Panc1 (cell line): ENCODE measurements around the gene KCNK5. TPM values are rescaled to one million over a fixed set of nuclear protein-coding genes. Genes with fewer than 3 reads are reported as not detected.

Experiments used
- ATAC-seq: fragments of 200-7000 bp; cut with Tn5 transposase; 2 replicates; pipeline ENCODE4 v1.9.1; 2020; ENCODE audit warnings: mild to moderate bottlenecking, moderate library complexity
- BruUV-seq: library from RNA; stranded (reverse); fragments of 400-500 nt; replicated peaks from 2 replicates; lab custom pipeline; 2021; lab: Mats Ljungman, UMichigan
- CTCF ChIA-PET: fragments of 300-600 bp; sonication (Branson Sonifier 250); formaldehyde crosslinking; loops from one replicate; lab custom pipeline; 2022; ENCODE audit warnings: antibody characterized with exemption; lab: Charles Lee
- POLR2A ChIA-PET: fragments of 300-600 bp; sonication (Branson Sonifier 250); formaldehyde crosslinking; loops from one replicate; lab custom pipeline; 2022; ENCODE audit warnings: antibody characterized with exemption; lab: Charles Lee
- DNase-seq: peaks from one replicate; pipeline ENCODE4 v3.0.0-alpha.2; 2010; ENCODE audit warnings: low read depth, low spot score
- H3K27ac ChIP-seq: 2 replicates; pipeline ENCODE4 v1.5.1; 2011; ENCODE audit warnings: mild to moderate bottlenecking, low read length, inconsistent platforms
- H3K27me3 ChIP-seq: fragments of 200-500 bp; sonication (Bioruptor generic); 2 replicates; pipeline ENCODE4 v1.6.0; 2014; ENCODE audit warnings: low read length, inconsistent platforms; ENCODE audit not compliant: control insufficient read depth, insufficient read depth
- H3K36me3 ChIP-seq: fragments of 200-500 bp; sonication (Bioruptor generic); 2 replicates; pipeline ENCODE4 v1.5.1; 2014; ENCODE audit warnings: inconsistent platforms, mild to moderate bottlenecking, low read length, moderate library complexity; ENCODE audit not compliant: control insufficient read depth, insufficient read depth
- H3K4me1 ChIP-seq: 2 replicates; pipeline ENCODE4 v1.5.1; 2011; ENCODE audit warnings: inconsistent platforms, mild to moderate bottlenecking, low read length, moderate library complexity; ENCODE audit not compliant: control insufficient read depth, insufficient read depth
- H3K4me3 ChIP-seq, 2 experiments: 2 replicates each; pipeline ENCODE4 v1.5.1; 2011 to 2012; ENCODE audit warnings: low read depth in 2 of 2, low read length in 2 of 2, mild to moderate bottlenecking in 2 of 2, inconsistent platforms in 1 of 2, moderate library complexity in 1 of 2
- H3K9me3 ChIP-seq: fragments of 200-500 bp; sonication (Bioruptor generic); 2 replicates; pipeline ENCODE4 v1.5.1; 2014; ENCODE audit warnings: low read depth, mild to moderate bottlenecking, inconsistent platforms, low read length, moderate library complexity; ENCODE audit not compliant: control insufficient read depth, insufficient read depth
- CTCF ChIP-seq: fragments of 450-650 bp; IDR thresholded peaks from 2 replicates; pipeline ENCODE4 v1.5.1; 2017; ENCODE audit warnings: mild to moderate bottlenecking
- POLR2AphosphoS5 ChIP-seq: IDR thresholded peaks from 2 replicates; pipeline ENCODE4 v1.6.1; 2012; ENCODE audit warnings: mild to moderate bottlenecking, low read depth, low read length, moderate library complexity
- REST ChIP-seq, 2 experiments: IDR thresholded peaks; 2 replicates each; pipeline ENCODE4 v1.6.1; 2011 to 2012; ENCODE audit warnings: low read depth in 2 of 2, control low read depth in 1 of 2, low read length in 1 of 2, mild to moderate bottlenecking in 1 of 2, moderate library complexity in 1 of 2; ENCODE audit not compliant: insufficient read depth in 1 of 2
- SIN3A ChIP-seq: IDR thresholded peaks from 2 replicates; pipeline ENCODE4 v1.6.1; 2012; ENCODE audit warnings: low read depth, mild to moderate bottlenecking, low read length, moderate library complexity, borderline replicate concordance; ENCODE audit not compliant: insufficient read depth
- TCF7L2 ChIP-seq: IDR thresholded peaks from 2 replicates; pipeline ENCODE4 v1.6.1; 2011; ENCODE audit warnings: mild to moderate bottlenecking, low read depth, low read length, inconsistent platforms
- in situ Hi-C: cut with HindIII; loops from 2 replicates; pipeline ENCODE4 v1.10.0; 2016; ENCODE audit warnings: low sequenced_read_pairs, low pct_unique_long_range_greater_than_20kb
- intact Hi-C: fragments of 100-400 bp; cut with micrococcal nuclease; formaldehyde crosslinking; loops from one replicate; pipeline ENCODE4 v1.10.0; 2022; ENCODE audit not compliant: unreplicated experiment
- total RNA-seq: library from RNA; stranded (reverse); gene quantifications from one replicate; pipeline ENCODE4 v1.2.1, GENCODE V29; 2021; ENCODE audit not compliant: unreplicated experiment

KCNK5 gene
- total RNA-seq, 1 experiment from 2014 or later = 0.77 TPM

- H3K4me1 ChIP-seq = peaks cover 3% of the 10 kb centered on the region; the same call in 1 of the 2 replicates
- intact Hi-C loops = no loop called here
- ChIA-PET POLR2A (no interaction called here), CTCF (no interaction called here)
- no peak overlapping the region for H3K4me3 ChIP-seq
- H3K27ac ChIP-seq = no peak overlapping the region
- H3K36me3 ChIP-seq = no peaks in the 10 kb centered on the region; the same call in 1 of the 2 replicates
- H3K27me3 ChIP-seq = peaks cover 6% of the 10 kb centered on the region; the same call in 1 of the 2 replicates
- in situ Hi-C loops = no loop called here
- TF ChIP-seq TCF7L2 (no peak), REST (IDR thresholded peaks at IDR 0.05; ENCODE audit: insufficient read depth in 1 of 2, low read depth in 2 of 2, low read length in 1 of 2) (no peak), POLR2AphosphoS5 (no peak), CTCF (no peak), SIN3A (no peak)
- ATAC-seq (no peak), DNase-seq (no peak)
- H3K9me3 ChIP-seq = no peaks in the 10 kb centered on the region
- no TSS peak for BruUV-seq
These were observed 4.1 kb upstream of the KCNK5 start for GRCh38 chr6:39233333-39233732.

- peaks cover 3% of the 10 kb centered on the region; the same call in 1 of the 2 replicates for H3K4me1 ChIP-seq
- no peak for DNase-seq
- no peaks in the 10 kb centered on the region for H3K9me3 ChIP-seq
- TF ChIP-seq SIN3A (no peak), CTCF (no peak), TCF7L2 (no peak), POLR2AphosphoS5 (no peak), REST (IDR thresholded peaks at IDR 0.05; ENCODE audit: insufficient read depth in 1 of 2, low read depth in 2 of 2, low read length in 1 of 2) (no peak)
- ChIA-PET CTCF (no interaction called here), POLR2A (no interaction called here)
- no peak overlapping the region for H3K4me3 ChIP-seq
- peaks cover 13% of the 10 kb centered on the region for H3K27me3 ChIP-seq
- no peaks in the 10 kb centered on the region; the same call in 1 of the 2 replicates for H3K36me3 ChIP-seq
- H3K27ac ChIP-seq = no peak overlapping the region
- in situ Hi-C loops (no loop called here), intact Hi-C loops (no loop called here)
- no peak for ATAC-seq
- BruUV-seq = no TSS peak
These were observed 2.4 kb upstream of the KCNK5 start for GRCh38 chr6:39231521-39232243.
